HUES64 (cell line): ENCODE measurements around the gene ULK2.
"Not testable (repeated sequence)": the region's sequence is repeated elsewhere in the genome, so short reads cannot be mapped to it uniquely, and the experiment has no call there.

Source experiments
- H3K27ac ChIP-seq: 2 replicates; pipeline ENCODE4 v1.7.0; 2013; ENCODE audit warnings: low read depth, low read length, inconsistent platforms
- H3K27me3 ChIP-seq: 2 replicates; pipeline ENCODE4 v1.6.1; 2013; ENCODE audit warnings: mild to moderate bottlenecking, low read length; ENCODE audit not compliant: insufficient read depth
- H3K36me3 ChIP-seq: 2 replicates; pipeline ENCODE4 v1.6.1; 2013; ENCODE audit warnings: mild to moderate bottlenecking, low read length; ENCODE audit not compliant: insufficient read depth
- H3K4me1 ChIP-seq: 2 replicates; pipeline ENCODE4 v1.6.1; 2013; ENCODE audit warnings: mild to moderate bottlenecking, low read length, moderate library complexity; ENCODE audit not compliant: insufficient read depth
- H3K4me3 ChIP-seq: 2 replicates; pipeline ENCODE4 v1.5.1; 2013; ENCODE audit warnings: mild to moderate bottlenecking, low read length, moderate library complexity
- H3K9ac ChIP-seq: 2 replicates; pipeline ENCODE4 v1.6.1; 2013; ENCODE audit warnings: mild to moderate bottlenecking, low read depth, low read length
- H3K9me3 ChIP-seq: 2 replicates; pipeline ENCODE4 v1.6.1; 2013; ENCODE audit warnings: low read depth, low read length; ENCODE audit not compliant: insufficient read depth
- WGBS: fragments of 150-250, 120-280 bp; methylation state at CpG from one replicate; pipeline ENCODE4 v1.1.7; 2013; ENCODE audit warnings: missing lambda C conversion rate; 5-methylcytosine and 5-hydroxymethylcytosine counted together

The ULK2 gene

GRCh38 chr17:19766421-19767270 lies 101.1 kb downstream of the ULK2 start:
- H3K9ac ChIP-seq = no peak overlapping the region
- no peak overlapping the region for H3K27ac ChIP-seq
- H3K9me3 ChIP-seq = no peaks in the 10 kb centered on the region
- no peak overlapping the region for H3K4me3 ChIP-seq
- H3K36me3 ChIP-seq = no peaks in the 10 kb centered on the region
- 26% methylated on average over 12 of the region's 12 CpGs for WGBS
- 0 out of 2 replicates have a peak, but pooled peaks cover 4% of the 10 kb centered on the region for H3K27me3 ChIP-seq
- H3K4me1 ChIP-seq = no peaks in the 10 kb centered on the region

- Histone ChIP-seq H3K27ac (no peak overlapping the region), H3K27me3 (0 out of 2 replicates have a peak, but pooled peaks cover 4% of the 10 kb centered on the region), H3K4me1 (no peaks in the 10 kb centered on the region), H3K36me3 (no peaks in the 10 kb centered on the region), H3K9me3 (no peaks in the 10 kb centered on the region), H3K9ac (no peak overlapping the region), H3K4me3 (no peak overlapping the region)
- WGBS = 86% methylated on average over 7 of the region's 7 CpGs
These were observed 101.7 kb downstream of the ULK2 start for GRCh38 chr17:19766016-19766415.

GRCh38 chr17:19763991-19764390 lies 103.7 kb downstream of the ULK2 start:
- not testable (repeated sequence) for H3K27me3 ChIP-seq, H3K9ac ChIP-seq, H3K4me3 ChIP-seq, H3K36me3 ChIP-seq, H3K27ac ChIP-seq, H3K9me3 ChIP-seq, H3K4me1 ChIP-seq
- WGBS = 89% methylated on average over 6 of the region's 6 CpGs

GRCh38 chr17:19763416-19763815 lies 104.3 kb downstream of the ULK2 start:
- no peaks in the 10 kb centered on the region for H3K9me3 ChIP-seq
- H3K27me3 ChIP-seq = 0 out of 2 replicates have a peak, but pooled peaks cover 4% of the 10 kb centered on the region
- H3K4me1 ChIP-seq = no peaks in the 10 kb centered on the region
- no peak overlapping the region for H3K4me3 ChIP-seq
- 96% methylated on average over 2 of the region's 2 CpGs for WGBS
- no peaks in the 10 kb centered on the region for H3K36me3 ChIP-seq
- H3K27ac ChIP-seq = no peak overlapping the region
- H3K9ac ChIP-seq = no peak overlapping the region

GRCh38 chr17:19762515-19762961 lies 105.2 kb downstream of the ULK2 start:
- no peaks in the 10 kb centered on the region for H3K4me1 ChIP-seq
- no peaks in the 10 kb centered on the region for H3K36me3 ChIP-seq
- no peak overlapping the region for H3K9ac ChIP-seq
- WGBS = 28% methylated on average over 15 of the region's 15 CpGs
- H3K27me3 ChIP-seq = 0 out of 2 replicates have a peak, but pooled peaks cover 4% of the 10 kb centered on the region
- no peaks in the 10 kb centered on the region for H3K9me3 ChIP-seq
- H3K4me3 ChIP-seq = no peak overlapping the region
- no peak overlapping the region for H3K27ac ChIP-seq

GRCh38 chr17:19760746-19761145 lies 107.0 kb downstream of the ULK2 start:
- 0 out of 2 replicates have a peak, but pooled peaks cover 4% of the 10 kb centered on the region for H3K27me3 ChIP-seq
- no peak overlapping the region for H3K27ac ChIP-seq
- no peaks in the 10 kb centered on the region for H3K9me3 ChIP-seq
- no peak overlapping the region for H3K9ac ChIP-seq
- no peak overlapping the region for H3K4me3 ChIP-seq
- WGBS = 92% methylated on average over 9 of the region's 9 CpGs
- no peaks in the 10 kb centered on the region for H3K36me3 ChIP-seq
- no peaks in the 10 kb centered on the region for H3K4me1 ChIP-seq

DNA sequence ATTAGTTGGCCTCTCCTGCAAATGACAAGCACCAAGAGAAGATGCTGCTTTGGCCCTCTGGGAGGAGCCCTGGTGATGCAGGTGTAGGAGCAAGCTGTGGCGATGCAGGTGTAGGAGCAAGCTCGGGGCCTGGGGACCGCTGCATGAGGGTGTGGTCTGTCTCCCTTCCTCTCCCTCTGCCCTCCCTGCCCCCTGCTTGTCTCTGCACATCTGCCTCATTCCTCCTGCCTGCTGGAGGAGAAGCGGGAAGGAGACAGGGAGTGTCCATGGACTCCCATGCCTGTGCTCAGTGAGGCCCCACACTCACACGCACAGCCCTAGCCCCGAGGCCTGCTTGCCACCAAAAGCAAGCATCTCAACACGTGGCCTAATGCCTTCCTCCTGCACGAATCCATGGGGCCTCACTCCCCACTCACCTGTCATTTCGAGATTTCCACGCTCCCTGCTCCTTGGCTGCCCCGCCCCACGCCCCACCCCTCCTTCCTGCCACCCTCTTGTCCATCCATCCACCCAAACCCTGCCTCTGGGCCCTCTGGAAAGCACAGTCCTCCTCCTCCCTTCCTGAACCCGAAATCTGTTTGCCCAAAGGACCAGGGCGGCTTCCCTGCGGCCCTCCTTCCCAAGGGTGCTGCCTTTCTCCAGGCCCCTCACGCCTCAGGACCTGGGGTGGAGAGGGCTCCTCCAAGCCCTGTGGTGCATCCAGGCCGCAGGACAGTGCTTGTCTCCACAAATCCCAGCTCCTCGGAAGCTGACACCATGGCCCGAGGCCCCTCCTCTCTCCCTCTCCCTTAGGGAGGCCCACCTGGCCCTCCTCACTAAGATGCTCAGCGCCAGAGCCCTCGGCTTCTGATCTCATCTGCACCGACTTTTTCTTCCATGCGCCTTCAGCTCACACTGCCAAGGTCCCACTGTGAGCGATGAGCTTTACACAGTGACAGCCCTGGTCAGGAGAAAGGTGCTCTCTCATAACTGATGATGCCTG lies 107.9 kb downstream of the ULK2 start:
- 0 out of 2 replicates have a peak, but pooled peaks cover 4% of the 10 kb centered on the region for H3K27me3 ChIP-seq
- 88% methylated on average over 24 of the region's 24 CpGs for WGBS
- no peak overlapping the region for H3K9ac ChIP-seq
- H3K4me1 ChIP-seq = no peaks in the 10 kb centered on the region
- H3K36me3 ChIP-seq = no peaks in the 10 kb centered on the region
- no peaks in the 10 kb centered on the region for H3K9me3 ChIP-seq
- H3K27ac ChIP-seq = no peak overlapping the region
- H3K4me3 ChIP-seq = no peak overlapping the region

DNA sequence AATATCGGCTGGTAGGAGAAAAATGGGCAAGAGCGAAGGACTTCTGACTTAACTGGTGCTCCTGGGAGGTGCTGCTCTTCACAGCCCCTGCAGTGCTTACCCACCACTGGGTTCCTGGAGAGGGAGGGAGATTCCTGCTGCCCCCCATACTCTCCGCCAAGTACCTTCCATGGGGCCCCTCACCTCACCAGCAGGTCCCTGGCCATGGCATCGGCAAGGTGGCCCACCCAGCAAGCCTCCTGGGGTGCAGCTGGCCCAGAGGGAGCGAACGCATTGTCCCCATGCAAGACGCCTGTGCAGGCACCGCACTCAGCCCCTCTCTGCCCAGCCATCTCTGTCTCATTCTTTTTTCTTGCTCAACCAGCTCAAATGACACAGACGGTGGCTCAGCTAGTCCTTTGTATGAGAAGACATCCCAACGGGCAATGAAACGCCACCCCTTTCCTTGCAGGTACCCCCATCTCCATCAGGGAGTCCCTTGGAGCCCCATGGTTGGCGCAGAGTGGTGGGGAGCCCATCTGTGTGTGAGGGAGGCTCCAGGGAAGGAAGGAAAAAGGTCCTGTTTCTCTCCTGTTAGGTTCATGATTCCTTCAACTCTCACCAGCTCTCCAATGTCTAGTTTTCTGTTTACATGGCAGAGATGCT lies 110.1 kb downstream of the ULK2 start:
- H3K9me3 ChIP-seq = no peaks in the 10 kb centered on the region
- H3K4me3 ChIP-seq = no peak overlapping the region
- H3K27ac ChIP-seq = no peak overlapping the region
- 0 out of 2 replicates have a peak, but pooled peaks cover 4% of the 10 kb centered on the region for H3K27me3 ChIP-seq
- H3K4me1 ChIP-seq = no peaks in the 10 kb centered on the region
- H3K9ac ChIP-seq = no peak overlapping the region
- H3K36me3 ChIP-seq = no peaks in the 10 kb centered on the region
- 91% methylated on average over 12 of the region's 12 CpGs for WGBS

DNA sequence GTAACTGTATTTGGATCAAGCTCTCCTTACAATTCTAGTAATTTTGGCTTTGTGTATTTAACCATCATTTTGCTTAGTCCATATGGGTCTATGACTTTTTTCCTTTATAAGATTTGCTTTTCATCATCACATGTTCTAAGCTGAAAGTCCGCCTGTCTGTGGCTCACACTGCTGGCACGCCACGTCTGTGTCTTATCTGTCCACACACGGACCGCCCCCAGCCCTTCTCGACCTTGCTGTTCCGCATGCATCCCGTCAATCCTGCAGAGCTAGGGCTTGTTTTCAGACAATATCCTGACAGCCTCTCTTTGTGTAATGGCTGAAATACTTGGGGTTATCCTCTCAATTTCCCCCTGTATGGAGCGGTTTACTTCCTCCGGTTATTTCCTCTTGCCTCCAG lies 111.2 kb downstream of the ULK2 start:
- no peaks in the 10 kb centered on the region for H3K4me1 ChIP-seq
- 96% methylated on average over 10 of the region's 10 CpGs for WGBS
- H3K9ac ChIP-seq = no peak overlapping the region
- H3K36me3 ChIP-seq = no peaks in the 10 kb centered on the region
- no peaks in the 10 kb centered on the region for H3K27me3 ChIP-seq
- H3K4me3 ChIP-seq = no peak overlapping the region
- no peaks in the 10 kb centered on the region for H3K9me3 ChIP-seq
- no peak overlapping the region for H3K27ac ChIP-seq

- WGBS = 91% methylated on average over 11 of the region's 11 CpGs
These were observed 111.8 kb downstream of the ULK2 start for GRCh38 chr17:19755821-19756510.

More at GRCh38 chr17:19755821-19756510, 111.8 kb downstream of the ULK2 start:
- Histone ChIP-seq H3K36me3 (no peaks in the 10 kb centered on the region), H3K27ac (no peak overlapping the region), H3K9me3 (no peaks in the 10 kb centered on the region), H3K27me3 (no peaks in the 10 kb centered on the region), H3K4me3 (no peak overlapping the region), H3K9ac (no peak overlapping the region), H3K4me1 (no peaks in the 10 kb centered on the region)
